Chondrocyte (in vitro differentiated cells): ENCODE results near the gene GGTLC1. TPM values are rescaled to one million over a fixed set of nuclear protein-coding genes. Genes with fewer than 3 reads are reported as not detected.
"Not testable (repeated sequence)": the region's sequence is repeated elsewhere in the genome, so short reads cannot be mapped to it uniquely, and the experiment has no call there.

Experiments
- DNase-seq: peaks from one replicate; pipeline ENCODE4 v3.0.0; 2021; ENCODE audit warnings: mixed read lengths, low spot score
- H3K27ac Mint-ChIP-seq: one replicate; pipeline ENCODE4 v1.8.0; 2021; ENCODE audit warnings: mild to moderate bottlenecking, moderate library complexity, mixed read lengths; ENCODE audit not compliant: unreplicated experiment
- H3K27me3 Mint-ChIP-seq: 2 replicates; pipeline ENCODE4 v1.8.0; 2021; ENCODE audit warnings: low read depth, mixed read lengths
- H3K36me3 Mint-ChIP-seq: 2 replicates; pipeline ENCODE4 v1.8.0; 2021; ENCODE audit warnings: low read depth, mixed read lengths
- H3K4me1 Mint-ChIP-seq: 2 replicates; pipeline ENCODE4 v1.8.0; 2021; ENCODE audit warnings: low read depth, mild to moderate bottlenecking, mixed read lengths
- H3K4me3 Mint-ChIP-seq: one replicate; pipeline ENCODE4 v1.8.0; 2021; ENCODE audit warnings: mild to moderate bottlenecking, moderate library complexity, mixed read lengths; ENCODE audit not compliant: unreplicated experiment
- H3K9me3 Mint-ChIP-seq: 2 replicates; pipeline ENCODE4 v1.8.0; 2021; ENCODE audit warnings: low read depth, mixed read lengths
- total RNA-seq: library from RNA; stranded (reverse); gene quantifications from 3 replicates; pipeline ENCODE4 v1.2.1, GENCODE V29; 2021
- TF ChIP-seq, protein P1 (sequence below): fragments of 200-600 bp; sonication (generic); IDR thresholded peaks from 2 replicates; pipeline ENCODE4 v1.5.0; 2021; ENCODE audit warnings: antibody characterized with exemption, mild to moderate bottlenecking, moderate library complexity

Gene GGTLC1
- total RNA-seq, 1 donor from 2014 or later: not detected

DNA sequence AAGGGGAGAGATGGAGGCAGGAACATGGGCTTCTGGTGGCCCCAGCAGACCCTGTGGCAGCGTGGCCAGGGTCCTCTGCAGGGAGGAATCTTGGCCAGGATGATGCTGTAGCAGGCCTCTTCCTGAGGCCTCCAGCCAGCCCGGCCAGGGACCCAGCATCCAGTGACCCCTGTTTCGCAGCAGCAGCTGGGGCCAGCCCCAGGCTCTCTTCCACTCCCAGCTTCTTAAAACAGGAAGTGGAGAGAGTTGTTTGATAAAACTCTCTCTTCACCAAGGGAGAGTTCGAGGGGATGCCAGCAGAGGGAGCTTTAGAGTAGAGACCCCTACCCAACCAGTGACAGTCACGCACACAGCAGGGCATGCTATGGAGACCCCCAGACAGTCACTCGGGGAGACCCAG is 10.1 kb downstream of the GGTLC1 start:
- H3K4me1 Mint-ChIP-seq, H3K4me3 Mint-ChIP-seq, H3K36me3 Mint-ChIP-seq, H3K9me3 Mint-ChIP-seq, H3K27ac Mint-ChIP-seq, DNase-seq: not testable (repeated sequence)
- peaks cover 15% of the 10 kb centered on the region for H3K27me3 Mint-ChIP-seq
- TF ChIP-seq, protein P1, sequence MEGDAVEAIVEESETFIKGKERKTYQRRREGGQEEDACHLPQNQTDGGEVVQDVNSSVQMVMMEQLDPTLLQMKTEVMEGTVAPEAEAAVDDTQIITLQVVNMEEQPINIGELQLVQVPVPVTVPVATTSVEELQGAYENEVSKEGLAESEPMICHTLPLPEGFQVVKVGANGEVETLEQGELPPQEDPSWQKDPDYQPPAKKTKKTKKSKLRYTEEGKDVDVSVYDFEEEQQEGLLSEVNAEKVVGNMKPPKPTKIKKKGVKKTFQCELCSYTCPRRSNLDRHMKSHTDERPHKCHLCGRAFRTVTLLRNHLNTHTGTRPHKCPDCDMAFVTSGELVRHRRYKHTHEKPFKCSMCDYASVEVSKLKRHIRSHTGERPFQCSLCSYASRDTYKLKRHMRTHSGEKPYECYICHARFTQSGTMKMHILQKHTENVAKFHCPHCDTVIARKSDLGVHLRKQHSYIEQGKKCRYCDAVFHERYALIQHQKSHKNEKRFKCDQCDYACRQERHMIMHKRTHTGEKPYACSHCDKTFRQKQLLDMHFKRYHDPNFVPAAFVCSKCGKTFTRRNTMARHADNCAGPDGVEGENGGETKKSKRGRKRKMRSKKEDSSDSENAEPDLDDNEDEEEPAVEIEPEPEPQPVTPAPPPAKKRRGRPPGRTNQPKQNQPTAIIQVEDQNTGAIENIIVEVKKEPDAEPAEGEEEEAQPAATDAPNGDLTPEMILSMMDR: peak; percentile 45

DNA sequence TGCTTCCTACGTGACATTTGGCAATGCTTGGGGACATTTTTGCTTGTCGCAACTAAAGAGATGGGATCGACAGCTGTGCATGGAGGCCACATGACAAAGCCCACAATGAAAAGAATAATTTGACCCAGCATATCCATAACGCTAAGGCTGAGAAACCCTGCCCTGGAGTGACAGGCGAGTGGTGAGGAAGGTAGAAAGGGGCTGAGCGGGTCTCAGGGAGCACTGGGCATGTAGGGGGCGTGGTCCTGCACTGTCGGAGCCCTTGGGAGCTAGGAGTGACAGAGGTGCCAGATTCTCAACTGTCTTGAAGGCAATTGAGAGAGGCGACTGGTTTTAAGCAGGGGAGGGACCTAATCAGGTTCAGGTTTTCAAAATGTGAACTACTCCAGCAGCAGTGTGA is 13.6 kb downstream of the GGTLC1 start:
- no peak for DNase-seq
- H3K27ac Mint-ChIP-seq: no peak overlapping the region

DNA sequence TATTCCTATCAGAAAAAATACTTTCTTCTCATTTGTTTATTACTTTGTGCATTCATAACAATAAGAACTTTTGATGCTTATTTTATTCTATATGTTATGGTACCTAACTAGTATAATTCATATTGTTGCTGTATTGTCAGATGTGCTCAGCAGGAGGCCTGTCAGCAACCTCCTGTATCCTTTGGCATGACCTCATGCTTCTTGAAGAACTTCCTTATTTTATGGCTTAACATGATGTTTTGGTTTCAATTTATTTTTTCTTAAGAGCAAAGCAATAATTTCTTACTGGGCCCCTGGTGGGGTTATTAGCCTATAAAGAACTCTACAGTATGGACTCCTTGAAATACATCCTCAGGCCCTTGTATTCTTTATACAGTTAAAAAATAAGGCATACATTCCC is 17.3 kb downstream of the GGTLC1 start:
- H3K9me3 Mint-ChIP-seq: peaks cover 5% of the 10 kb centered on the region
- DNase-seq: no peak
- TF ChIP-seq, protein P1: no peak
- H3K36me3 Mint-ChIP-seq: peaks cover 2% of the 10 kb centered on the region
- no peak overlapping the region for H3K27ac Mint-ChIP-seq
- no peak overlapping the region for H3K4me3 Mint-ChIP-seq
- peaks cover 30% of the 10 kb centered on the region for H3K27me3 Mint-ChIP-seq
- H3K4me1 Mint-ChIP-seq: no peaks in the 10 kb centered on the region

More for the DNA sequence above, 13.6 kb downstream of the GGTLC1 start:
- Mint-ChIP-seq H3K9me3 (no peaks in the 10 kb centered on the region), H3K36me3 (no peaks in the 10 kb centered on the region), H3K4me3 (no peak overlapping the region), H3K27me3 (peaks cover 20% of the 10 kb centered on the region), H3K4me1 (no peaks in the 10 kb centered on the region)
- TF ChIP-seq, protein P1: no peak

DNA sequence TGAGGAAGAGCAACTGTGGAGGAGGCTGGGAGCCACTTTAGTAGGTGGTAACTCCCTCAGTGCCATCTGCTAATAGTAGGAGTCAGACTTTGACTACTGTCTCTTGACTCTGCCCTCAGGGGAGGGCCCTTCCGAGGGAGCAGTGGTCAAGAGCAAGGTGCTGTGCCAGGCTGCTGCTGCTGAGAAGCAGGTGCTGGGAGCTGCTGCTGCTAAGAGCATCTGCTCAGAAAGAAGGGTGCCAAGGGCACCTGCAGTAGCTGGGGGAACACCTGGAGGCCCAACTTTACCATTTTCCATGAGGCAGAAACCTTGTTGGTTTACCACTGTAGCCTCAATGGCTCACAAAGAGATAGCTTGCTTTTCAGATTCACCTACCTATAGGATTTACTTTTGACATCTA is 18.5 kb downstream of the GGTLC1 start:
- H3K36me3 Mint-ChIP-seq: peaks cover 2% of the 10 kb centered on the region
- H3K9me3 Mint-ChIP-seq: peaks cover 5% of the 10 kb centered on the region
- H3K4me3 Mint-ChIP-seq: no peak overlapping the region
- H3K27ac Mint-ChIP-seq: no peak overlapping the region
- no peak for DNase-seq
- no peaks in the 10 kb centered on the region for H3K4me1 Mint-ChIP-seq
- TF ChIP-seq, protein P1: no peak
- peaks cover 29% of the 10 kb centered on the region for H3K27me3 Mint-ChIP-seq

DNA sequence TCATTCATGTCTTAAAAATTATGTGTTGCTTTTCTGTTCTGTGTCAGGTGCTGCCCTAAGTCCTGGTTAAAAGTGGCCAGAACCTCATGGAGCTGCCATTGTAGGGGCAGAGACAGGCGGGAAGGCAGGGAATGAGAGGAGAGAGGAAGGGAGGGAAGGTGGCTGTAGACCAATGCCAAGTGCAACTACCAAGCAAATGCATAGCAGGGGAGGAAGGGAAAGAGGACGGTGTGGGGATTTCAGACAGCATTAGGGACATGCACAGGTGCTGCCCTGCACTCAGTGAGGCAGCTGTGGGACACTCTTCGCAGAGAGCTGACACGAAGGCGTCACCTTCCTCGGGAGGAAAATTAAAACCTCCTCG is 21.0 kb downstream of the GGTLC1 start:
- DNase-seq: no peak
- Mint-ChIP-seq H3K4me1 (no peaks in the 10 kb centered on the region), H3K36me3 (peaks cover 4% of the 10 kb centered on the region), H3K4me3 (no peak overlapping the region), H3K27me3 (peaks cover 12% of the 10 kb centered on the region), H3K9me3 (peaks cover 14% of the 10 kb centered on the region), H3K27ac (no peak overlapping the region)
- TF ChIP-seq, protein P1: no peak
